ENCODE data around the gene MSX1. TPM values are rescaled to one million over a fixed set of nuclear protein-coding genes. Genes with fewer than 3 reads are reported as not detected.

MSX1 gene
- total RNA-seq, 1 donor from 2014 or later, result 2.2 TPM

GRCh38 chr4:4881432-4881831 is 22.0 kb downstream of the MSX1 start:
- Mint-ChIP-seq H3K36me3 (ENCODE audit: low read depth) (no peaks in the 10 kb centered on the region), H3K27ac (ENCODE audit: unreplicated experiment) (no peak overlapping the region), H3K27me3 (ENCODE audit: low read depth) (peaks cover 37% of the 10 kb centered on the region), H3K4me3 (no peak overlapping the region), H3K4me1 (no peaks in the 10 kb centered on the region), H3K9me3 (no peaks in the 10 kb centered on the region)
- DNase-seq (ENCODE audit: low read depth, low spot score), result no peak
- TF ChIP-seq CTCF (conservative IDR thresholded peaks at IDR 0.05), result no peak

- no peak for DNase-seq (ENCODE audit: low read depth, low spot score)
- Mint-ChIP-seq H3K4me3 (no peak overlapping the region), H3K27me3 (ENCODE audit: low read depth) (peaks cover 33% of the 10 kb centered on the region)
Measured at GRCh38 chr4:4884611-4885010, 25.1 kb downstream of the MSX1 start.

GRCh38 chr4:4887426-4887825 is 28.0 kb downstream of the MSX1 start:
- no peak for TF ChIP-seq CTCF (conservative IDR thresholded peaks at IDR 0.05)
- no peak overlapping the region for H3K27ac Mint-ChIP-seq (ENCODE audit: unreplicated experiment)
- H3K4me1 Mint-ChIP-seq, result no peaks in the 10 kb centered on the region
- H3K27me3 Mint-ChIP-seq (ENCODE audit: low read depth), result peaks cover 28% of the 10 kb centered on the region
- no peak overlapping the region for H3K4me3 Mint-ChIP-seq
- H3K9me3 Mint-ChIP-seq, result no peaks in the 10 kb centered on the region
- DNase-seq (ENCODE audit: low read depth, low spot score), result no peak
- H3K36me3 Mint-ChIP-seq (ENCODE audit: low read depth), result no peaks in the 10 kb centered on the region

More at GRCh38 chr4:4884611-4885010, 25.1 kb downstream of the MSX1 start:
- TF ChIP-seq CTCF (conservative IDR thresholded peaks at IDR 0.05), result no peak
- no peaks in the 10 kb centered on the region for H3K36me3 Mint-ChIP-seq (ENCODE audit: low read depth)
- no peaks in the 10 kb centered on the region for H3K4me1 Mint-ChIP-seq
- H3K9me3 Mint-ChIP-seq, result no peaks in the 10 kb centered on the region
- H3K27ac Mint-ChIP-seq (ENCODE audit: unreplicated experiment), result no peak overlapping the region

- Mint-ChIP-seq H3K4me3 (no peak overlapping the region), H3K27ac (ENCODE audit: unreplicated experiment) (no peak overlapping the region), H3K9me3 (no peaks in the 10 kb centered on the region), H3K4me1 (no peaks in the 10 kb centered on the region), H3K27me3 (ENCODE audit: low read depth) (peaks cover 30% of the 10 kb centered on the region), H3K36me3 (ENCODE audit: low read depth) (no peaks in the 10 kb centered on the region)
- DNase-seq (ENCODE audit: low read depth, low spot score), result no peak
- no peak for TF ChIP-seq CTCF (conservative IDR thresholded peaks at IDR 0.05)
Measured at GRCh38 chr4:4888695-4889094, 29.2 kb downstream of the MSX1 start.

- H3K27ac Mint-ChIP-seq (ENCODE audit: unreplicated experiment), result no peak overlapping the region
- H3K36me3 Mint-ChIP-seq (ENCODE audit: low read depth), result no peaks in the 10 kb centered on the region
- DNase-seq (ENCODE audit: low read depth, low spot score), result no peak
Measured at GRCh38 chr4:4889781-4890180, 30.3 kb downstream of the MSX1 start.

More at GRCh38 chr4:4889781-4890180, 30.3 kb downstream of the MSX1 start:
- no peaks in the 10 kb centered on the region for H3K4me1 Mint-ChIP-seq
- no peaks in the 10 kb centered on the region for H3K9me3 Mint-ChIP-seq
- TF ChIP-seq CTCF (conservative IDR thresholded peaks at IDR 0.05), result no peak
- H3K4me3 Mint-ChIP-seq, result no peak overlapping the region
- H3K27me3 Mint-ChIP-seq (ENCODE audit: low read depth), result peaks cover 28% of the 10 kb centered on the region
